ENCODE measurements around the gene LTA4H. TPM values are rescaled to one million over a fixed set of nuclear protein-coding genes. Genes with fewer than 3 reads are reported as not detected.

LTA4H gene
- polyA plus RNA-seq (2013, experiment 1 of 2), result 83.4 TPM
- polyA plus RNA-seq (2013, experiment 2 of 2), result 85.1 TPM

DNA sequence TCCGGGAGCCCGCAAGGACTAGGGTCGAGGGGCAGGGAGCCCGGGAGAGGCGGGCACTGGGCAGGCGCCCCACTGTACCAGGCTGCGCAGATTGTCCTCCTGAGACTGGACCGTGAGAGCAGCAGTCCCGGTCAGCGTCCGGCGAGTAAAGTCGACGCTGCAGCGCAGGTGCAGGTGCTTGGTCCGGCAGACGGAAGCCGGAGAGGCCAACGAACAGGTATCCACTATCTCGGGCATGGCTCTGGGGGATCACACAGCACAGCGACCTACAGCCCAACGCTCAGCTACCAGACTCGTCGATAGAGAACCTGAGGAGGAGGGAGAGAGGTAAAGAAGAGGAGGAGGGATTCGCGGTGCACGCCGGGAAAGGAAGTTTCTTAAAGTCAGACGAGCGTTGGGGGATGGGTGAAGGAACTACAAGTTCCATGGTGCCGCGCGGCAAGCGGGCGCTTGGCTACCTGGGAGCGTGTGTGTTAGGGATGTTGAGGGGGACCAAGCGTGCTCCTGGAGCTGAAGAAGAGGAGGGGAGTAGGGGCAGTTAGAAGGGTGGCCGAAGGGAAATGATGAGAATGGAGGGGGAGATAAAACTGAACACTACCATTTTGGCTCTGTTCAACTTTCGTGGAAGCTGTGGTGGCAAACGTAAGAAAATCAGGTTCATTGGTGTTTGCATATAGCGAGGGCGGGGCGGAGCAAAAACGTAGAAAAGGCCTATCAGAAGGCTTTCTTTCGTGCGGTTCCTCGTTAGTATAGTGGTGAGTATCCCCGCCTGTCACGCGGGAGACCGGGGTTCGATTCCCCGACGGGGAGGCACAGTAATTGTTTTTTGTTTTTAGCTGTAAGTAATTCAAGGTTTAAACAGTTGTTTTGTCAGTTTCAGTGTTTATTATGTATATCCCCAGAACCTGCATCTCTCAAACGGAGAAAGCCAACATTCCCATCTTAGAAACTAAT is at the start of gene LTA4H:
LTA4H (minus strand) TSS at position 305 of the 954 bp plus-strand sequence; CDS start at position 237, 68 bp downstream.
- H3K36me3 ChIP-seq (ENCODE audit: control insufficient read depth, insufficient read depth, low read length), result no peaks in the 10 kb centered on the region
- WGBS, 2 experiments (ENCODE audit: insufficient coverage in 2 of 2), result 0 to 1% methylated on average over 43 to 45 of the region's 55 CpGs
- H3K9me3 ChIP-seq (ENCODE audit: control insufficient read depth, low read length), result no peaks in the 10 kb centered on the region
- peak within 1 kb of the TSS; percentile 64 for H3K27ac ChIP-seq (ENCODE audit: low read depth, low read length, severe bottlenecking)
- H3K4me1 ChIP-seq (ENCODE audit: control insufficient read depth, insufficient read depth, low read length, poor library complexity, severe bottlenecking), result no peaks in the 10 kb centered on the region
- peak within 1 kb of the TSS; percentile 88 for H3K4me3 ChIP-seq (ENCODE audit: extremely low read depth, insufficient read depth, low read length, poor library complexity, severe bottlenecking)

- WGBS, 2 experiments (ENCODE audit: insufficient coverage in 2 of 2), result 100% methylated on average over 1 to 2 of the region's 2 CpGs
- no peak overlapping the region for H3K4me3 ChIP-seq (ENCODE audit: extremely low read depth, insufficient read depth, low read length, poor library complexity, severe bottlenecking)
Observed at GRCh38 chr12:96084624-96085023, 49.2 kb upstream of the LTA4H start.

DNA sequence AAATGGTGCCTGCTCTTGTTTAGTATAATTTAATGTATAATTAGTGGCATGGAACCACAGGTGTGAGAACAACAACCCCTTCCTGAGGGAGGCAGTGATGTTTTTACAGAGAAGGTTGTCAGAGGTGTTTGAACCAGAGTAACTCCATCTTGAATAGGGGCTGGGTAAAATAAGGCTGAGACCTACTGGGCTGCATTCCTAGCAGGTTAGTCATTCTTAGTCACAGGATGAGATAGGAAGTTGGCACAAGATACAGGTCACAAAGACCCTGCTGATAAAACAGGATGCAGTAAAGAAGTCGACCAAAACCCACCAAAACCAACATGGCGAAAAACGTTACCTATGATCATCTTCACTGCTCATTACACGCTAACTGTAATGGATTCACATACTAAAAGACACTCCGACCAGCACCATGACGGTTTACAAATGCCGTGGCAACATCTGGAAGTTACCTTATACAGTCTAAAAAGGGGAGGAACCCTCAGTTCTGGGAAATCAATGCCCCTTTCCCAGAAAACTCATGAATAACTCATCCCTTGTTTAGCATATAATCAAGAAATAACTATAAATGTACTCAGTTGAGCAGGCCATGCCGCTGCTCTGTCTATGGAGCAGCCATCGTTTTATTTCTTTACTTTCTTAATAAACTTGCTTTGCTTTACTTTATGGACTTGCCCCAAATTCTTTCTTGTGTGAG is 47.8 kb upstream of the LTA4H start:
- peaks cover 11% of the 10 kb centered on the region for H3K4me1 ChIP-seq (ENCODE audit: control insufficient read depth, insufficient read depth, low read length, poor library complexity, severe bottlenecking)
- H3K9me3 ChIP-seq (ENCODE audit: control insufficient read depth, low read length), result peaks cover 5% of the 10 kb centered on the region
- WGBS, 2 experiments (ENCODE audit: insufficient coverage in 2 of 2), result 87 to 100% methylated on average over 6 to 9 of the region's 9 CpGs
- no peak overlapping the region for H3K4me3 ChIP-seq (ENCODE audit: extremely low read depth, insufficient read depth, low read length, poor library complexity, severe bottlenecking)
- no peaks in the 10 kb centered on the region for H3K36me3 ChIP-seq (ENCODE audit: control insufficient read depth, insufficient read depth, low read length)
- H3K27ac ChIP-seq (ENCODE audit: low read depth, low read length, severe bottlenecking), result no peak overlapping the region

More at GRCh38 chr12:96084624-96085023, 49.2 kb upstream of the LTA4H start:
- Histone ChIP-seq H3K4me1 (ENCODE audit: control insufficient read depth, insufficient read depth, low read length, poor library complexity, severe bottlenecking) (peaks cover 11% of the 10 kb centered on the region), H3K36me3 (ENCODE audit: control insufficient read depth, insufficient read depth, low read length) (no peaks in the 10 kb centered on the region), H3K9me3 (ENCODE audit: control insufficient read depth, low read length) (peaks cover 5% of the 10 kb centered on the region), H3K27ac (ENCODE audit: low read depth, low read length, severe bottlenecking) (no peak overlapping the region)

- Histone ChIP-seq H3K4me1 (ENCODE audit: control insufficient read depth, insufficient read depth, low read length, poor library complexity, severe bottlenecking) (peaks cover 11% of the 10 kb centered on the region), H3K9me3 (ENCODE audit: control insufficient read depth, low read length) (no peaks in the 10 kb centered on the region), H3K4me3 (ENCODE audit: extremely low read depth, insufficient read depth, low read length, poor library complexity, severe bottlenecking) (no peak overlapping the region), H3K27ac (ENCODE audit: low read depth, low read length, severe bottlenecking) (no peak overlapping the region), H3K36me3 (ENCODE audit: control insufficient read depth, insufficient read depth, low read length) (no peaks in the 10 kb centered on the region)
- WGBS, 2 experiments (ENCODE audit: insufficient coverage in 2 of 2), result 81 to 96% methylated on average over 2 to 3 of the region's 3 CpGs
Observed at GRCh38 chr12:96081596-96081995, 46.2 kb upstream of the LTA4H start.

DNA sequence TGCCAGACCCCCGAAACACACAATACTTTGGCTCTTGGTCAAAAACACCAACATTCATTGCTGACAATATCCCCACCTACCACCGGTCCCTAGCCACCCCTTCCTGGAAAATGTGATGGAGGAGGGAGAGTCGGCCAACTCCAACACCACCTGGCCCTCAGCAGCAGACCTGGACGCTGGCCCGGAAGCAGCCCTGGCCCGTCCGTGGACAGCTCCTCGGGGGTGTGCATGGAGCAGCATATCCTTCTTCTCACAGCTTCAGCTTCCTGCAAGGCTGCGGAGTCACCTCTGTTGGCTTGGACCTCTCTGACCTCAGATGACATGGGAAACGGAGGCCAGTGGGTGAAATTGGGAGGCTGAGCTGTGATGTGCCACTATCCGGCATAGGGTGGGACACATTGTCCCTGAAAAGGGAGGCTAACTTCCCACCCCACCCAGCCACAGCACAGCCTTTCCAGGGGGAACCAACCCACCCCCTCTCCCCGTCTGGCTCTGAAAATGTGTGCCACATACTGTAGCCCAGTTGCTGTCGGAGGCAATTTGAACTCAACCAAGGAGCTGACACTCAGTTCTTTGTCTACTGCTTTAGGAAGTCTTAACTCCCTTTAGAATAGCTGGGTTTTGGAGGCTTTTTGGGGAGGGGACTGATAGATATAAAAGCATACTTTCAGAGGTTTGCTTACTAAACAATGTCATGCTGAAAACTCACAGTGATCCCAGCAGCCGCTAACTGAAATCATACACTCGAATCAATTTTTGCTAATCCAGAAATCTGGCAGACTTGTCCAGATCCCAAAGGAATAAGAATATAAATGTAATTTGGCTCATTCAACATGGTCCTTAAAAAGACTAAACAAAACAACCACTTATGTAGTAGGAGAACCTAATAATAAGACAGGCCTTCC is 43.1 kb upstream of the LTA4H start:
- Histone ChIP-seq H3K36me3 (ENCODE audit: control insufficient read depth, insufficient read depth, low read length) (no peaks in the 10 kb centered on the region), H3K4me3 (ENCODE audit: extremely low read depth, insufficient read depth, low read length, poor library complexity, severe bottlenecking) (no peak overlapping the region), H3K27ac (ENCODE audit: low read depth, low read length, severe bottlenecking) (no peak overlapping the region), H3K4me1 (ENCODE audit: control insufficient read depth, insufficient read depth, low read length, poor library complexity, severe bottlenecking) (peaks cover 10% of the 10 kb centered on the region), H3K9me3 (ENCODE audit: control insufficient read depth, low read length) (no peaks in the 10 kb centered on the region)
- whole genome bisulfite sequencing, 2 experiments (ENCODE audit: insufficient coverage in 2 of 2), result 92 to 94% methylated on average over 3 to 10 of the region's 15 CpGs

- no peaks in the 10 kb centered on the region for H3K36me3 ChIP-seq (ENCODE audit: control insufficient read depth, insufficient read depth, low read length)
Observed at GRCh38 chr12:96077081-96077480, 41.7 kb upstream of the LTA4H start.

GRCh38 chr12:96075560-96075959 is 40.2 kb upstream of the LTA4H start:
- Histone ChIP-seq H3K36me3 (ENCODE audit: control insufficient read depth, insufficient read depth, low read length) (no peaks in the 10 kb centered on the region), H3K9me3 (ENCODE audit: control insufficient read depth, low read length) (no peaks in the 10 kb centered on the region), H3K27ac (ENCODE audit: low read depth, low read length, severe bottlenecking) (no peak overlapping the region), H3K4me3 (ENCODE audit: extremely low read depth, insufficient read depth, low read length, poor library complexity, severe bottlenecking) (no peak overlapping the region), H3K4me1 (ENCODE audit: control insufficient read depth, insufficient read depth, low read length, poor library complexity, severe bottlenecking) (peaks cover 7% of the 10 kb centered on the region)
- 91% methylated on average over 1 of the region's 2 CpGs; no CpG with 5 or more reads in 1 of the 2 experiments for WGBS, 2 experiments (ENCODE audit: insufficient coverage in 2 of 2)

More at GRCh38 chr12:96077081-96077480, 41.7 kb upstream of the LTA4H start:
- H3K4me3 ChIP-seq (ENCODE audit: extremely low read depth, insufficient read depth, low read length, poor library complexity, severe bottlenecking), result no peak overlapping the region
- H3K4me1 ChIP-seq (ENCODE audit: control insufficient read depth, insufficient read depth, low read length, poor library complexity, severe bottlenecking), result no peaks in the 10 kb centered on the region
- WGBS, 2 experiments (ENCODE audit: insufficient coverage in 2 of 2), result 81 to 85% methylated on average over 3 to 4 of the region's 6 CpGs
- no peaks in the 10 kb centered on the region for H3K9me3 ChIP-seq (ENCODE audit: control insufficient read depth, low read length)
- no peak overlapping the region for H3K27ac ChIP-seq (ENCODE audit: low read depth, low read length, severe bottlenecking)

DNA sequence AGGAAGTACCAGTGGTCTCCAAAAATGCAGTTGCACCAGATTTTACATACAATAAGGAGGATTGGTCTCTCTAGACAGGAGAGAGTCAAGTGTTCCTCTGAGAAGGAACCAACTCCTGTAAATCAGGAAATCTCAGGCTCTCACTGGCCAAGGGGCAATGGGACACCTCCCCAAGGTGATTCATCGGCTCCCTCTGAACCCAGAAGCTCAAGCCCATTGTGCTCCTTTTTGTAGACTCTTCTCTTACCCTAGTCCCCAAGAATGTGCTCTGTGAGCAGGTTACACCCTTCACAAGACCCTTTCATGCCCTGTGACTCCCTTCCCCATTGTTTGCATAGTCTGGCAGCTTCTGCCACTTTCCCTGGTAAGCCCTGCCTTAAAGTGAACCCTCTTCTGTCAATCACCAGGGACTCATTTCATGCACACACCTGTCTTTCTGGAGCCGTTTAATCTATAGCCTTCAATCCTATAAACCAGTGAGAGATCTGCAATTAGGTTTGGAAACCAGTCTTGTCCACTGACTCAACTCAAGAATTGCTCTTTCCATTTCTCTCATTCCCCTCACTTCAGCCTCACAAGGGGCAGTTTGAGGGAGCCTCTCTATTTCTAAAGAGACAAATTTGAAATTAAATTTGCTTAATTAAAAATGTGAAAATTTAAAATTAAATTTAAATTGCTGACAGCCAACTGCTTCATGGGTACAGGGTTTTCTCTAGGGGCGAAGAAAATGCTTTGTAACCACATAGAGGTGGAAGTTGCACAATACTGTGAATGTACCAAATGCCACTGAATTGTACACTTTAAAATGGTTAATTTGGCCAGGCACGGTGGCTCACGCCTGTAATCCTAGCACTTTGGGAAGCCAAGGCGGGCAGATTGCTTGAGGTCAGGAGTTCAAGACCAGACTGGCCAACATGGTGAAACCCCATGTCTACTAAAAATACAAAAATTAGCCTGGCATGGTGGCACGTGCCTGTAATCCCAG is 38.3 kb upstream of the LTA4H start:
- no peaks in the 10 kb centered on the region for H3K9me3 ChIP-seq (ENCODE audit: control insufficient read depth, low read length)
- H3K4me1 ChIP-seq (ENCODE audit: control insufficient read depth, insufficient read depth, low read length, poor library complexity, severe bottlenecking), result peaks cover 10% of the 10 kb centered on the region
- H3K36me3 ChIP-seq (ENCODE audit: control insufficient read depth, insufficient read depth, low read length), result no peaks in the 10 kb centered on the region
- WGBS, 2 experiments (ENCODE audit: insufficient coverage in 2 of 2), result 86 to 88% methylated on average over 7 of the region's 7 CpGs
- H3K27ac ChIP-seq (ENCODE audit: low read depth, low read length, severe bottlenecking), result no peak overlapping the region
- no peak overlapping the region for H3K4me3 ChIP-seq (ENCODE audit: extremely low read depth, insufficient read depth, low read length, poor library complexity, severe bottlenecking)

DNA sequence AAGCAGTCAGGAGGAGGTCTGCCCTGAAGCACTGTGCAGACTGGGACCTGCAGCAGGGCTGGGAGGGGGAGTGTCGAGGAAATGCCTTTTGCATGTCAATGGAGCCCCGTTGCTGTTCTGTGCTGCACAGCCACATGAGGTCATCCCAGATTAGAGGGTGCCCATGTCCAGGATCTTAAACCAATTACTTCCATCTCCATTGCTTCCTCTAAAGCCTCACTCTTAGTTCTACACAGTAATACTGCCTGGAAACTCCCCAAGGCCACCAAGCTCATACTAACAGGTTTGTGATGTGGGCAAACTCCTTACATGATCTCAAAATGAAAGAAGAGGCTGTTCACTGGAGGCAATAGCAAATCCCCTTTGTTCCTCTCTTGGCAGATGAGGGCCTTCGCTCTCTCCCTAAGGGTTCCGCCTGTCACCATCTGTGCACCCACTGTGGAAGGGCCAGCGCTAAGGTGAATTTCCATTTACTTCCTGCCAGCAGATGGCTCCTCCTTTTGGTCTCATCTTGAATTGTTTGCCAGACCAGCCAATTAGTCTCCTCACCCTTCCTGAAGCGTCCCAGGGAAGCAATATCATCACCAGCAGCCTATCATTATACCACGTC is 35.4 kb upstream of the LTA4H start:
- Histone ChIP-seq H3K4me1 (ENCODE audit: control insufficient read depth, insufficient read depth, low read length, poor library complexity, severe bottlenecking) (peaks cover 10% of the 10 kb centered on the region), H3K36me3 (ENCODE audit: control insufficient read depth, insufficient read depth, low read length) (no peaks in the 10 kb centered on the region), H3K27ac (ENCODE audit: low read depth, low read length, severe bottlenecking) (peak overlapping the region; percentile 59), H3K9me3 (ENCODE audit: control insufficient read depth, low read length) (no peaks in the 10 kb centered on the region), H3K4me3 (ENCODE audit: extremely low read depth, insufficient read depth, low read length, poor library complexity, severe bottlenecking) (no peak overlapping the region)
- 43 to 46% methylated on average over 6 to 7 of the region's 7 CpGs for WGBS, 2 experiments (ENCODE audit: insufficient coverage in 2 of 2)
